Measurements from ENCODE around the gene PITPNM1. TPM values are rescaled to one million over a fixed set of nuclear protein-coding genes. Genes with fewer than 3 reads are reported as not detected.

PITPNM1 gene
- total RNA-seq, 1 donor from 2014 or later, result 11.5 TPM

- TF ChIP-seq, protein P1, sequence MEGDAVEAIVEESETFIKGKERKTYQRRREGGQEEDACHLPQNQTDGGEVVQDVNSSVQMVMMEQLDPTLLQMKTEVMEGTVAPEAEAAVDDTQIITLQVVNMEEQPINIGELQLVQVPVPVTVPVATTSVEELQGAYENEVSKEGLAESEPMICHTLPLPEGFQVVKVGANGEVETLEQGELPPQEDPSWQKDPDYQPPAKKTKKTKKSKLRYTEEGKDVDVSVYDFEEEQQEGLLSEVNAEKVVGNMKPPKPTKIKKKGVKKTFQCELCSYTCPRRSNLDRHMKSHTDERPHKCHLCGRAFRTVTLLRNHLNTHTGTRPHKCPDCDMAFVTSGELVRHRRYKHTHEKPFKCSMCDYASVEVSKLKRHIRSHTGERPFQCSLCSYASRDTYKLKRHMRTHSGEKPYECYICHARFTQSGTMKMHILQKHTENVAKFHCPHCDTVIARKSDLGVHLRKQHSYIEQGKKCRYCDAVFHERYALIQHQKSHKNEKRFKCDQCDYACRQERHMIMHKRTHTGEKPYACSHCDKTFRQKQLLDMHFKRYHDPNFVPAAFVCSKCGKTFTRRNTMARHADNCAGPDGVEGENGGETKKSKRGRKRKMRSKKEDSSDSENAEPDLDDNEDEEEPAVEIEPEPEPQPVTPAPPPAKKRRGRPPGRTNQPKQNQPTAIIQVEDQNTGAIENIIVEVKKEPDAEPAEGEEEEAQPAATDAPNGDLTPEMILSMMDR (IDR thresholded peaks at IDR 0.05; ENCODE audit: unreplicated experiment), result no peak
- Mint-ChIP-seq H3K27me3 (ENCODE audit: unreplicated experiment) (peaks cover 28% of the 10 kb centered on the region), H3K36me3 (ENCODE audit: low read depth, unreplicated experiment) (peaks cover 10% of the 10 kb centered on the region), H3K4me3 (ENCODE audit: unreplicated experiment) (peak overlapping the region; percentile 95), H3K27ac (ENCODE audit: unreplicated experiment) (peak overlapping the region; percentile 95), H3K4me1 (ENCODE audit: unreplicated experiment) (peaks cover 21% of the 10 kb centered on the region), H3K9me3 (ENCODE audit: unreplicated experiment) (no peaks in the 10 kb centered on the region)
- no peak for DNase-seq (ENCODE audit: low spot score)
Measured at GRCh38 chr11:67442504-67443404, 62.4 kb downstream of the PITPNM1 start.

Small RNA genes lying within 50 kb of the gene (microRNA-seq; reads per million reads assigned to microRNA genes)
- gene MIR6752 (ENCODE audit: unreplicated experiment), result 0.56 reads per million

Other genes with a start within 250 kb of the PITPNM1 start
- gene GRK2, start 238.9 kb downstream of the PITPNM1 start, total RNA-seq (ENCODE audit: unreplicated experiment), result 92.7 TPM
- 65.1 TPM for gene ANKRD13D, start 216.1 kb downstream of the PITPNM1 start, total RNA-seq (ENCODE audit: unreplicated experiment)
- 7.3 TPM for gene SSH3, start 201.8 kb downstream of the PITPNM1 start, total RNA-seq (ENCODE audit: unreplicated experiment)
- gene POLD4, start 151.8 kb downstream of the PITPNM1 start, total RNA-seq (ENCODE audit: unreplicated experiment), result 92.1 TPM
- gene CLCF1, start 131.8 kb downstream of the PITPNM1 start, total RNA-seq (ENCODE audit: unreplicated experiment), result 12.6 TPM
- gene RAD9A, start 113.4 kb downstream of the PITPNM1 start, total RNA-seq (ENCODE audit: unreplicated experiment), result 18.4 TPM
- gene PPP1CA, start 103.5 kb downstream of the PITPNM1 start, total RNA-seq (ENCODE audit: unreplicated experiment), result 249 TPM
- 13.2 TPM for gene TBC1D10C, start 101.3 kb downstream of the PITPNM1 start, total RNA-seq (ENCODE audit: unreplicated experiment)
- not detected for gene CARNS1, start 89.7 kb downstream of the PITPNM1 start, total RNA-seq (ENCODE audit: unreplicated experiment)
- 44.2 TPM for gene RPS6KB2, start 76.9 kb downstream of the PITPNM1 start, total RNA-seq (ENCODE audit: unreplicated experiment)
- 12.9 TPM for gene PTPRCAP, start 67.7 kb downstream of the PITPNM1 start, total RNA-seq (ENCODE audit: unreplicated experiment)
- gene CORO1B, start 61.9 kb downstream of the PITPNM1 start, total RNA-seq (ENCODE audit: unreplicated experiment), result 252 TPM
- not detected for gene GPR152, start 52.6 kb downstream of the PITPNM1 start, total RNA-seq (ENCODE audit: unreplicated experiment)
- gene CABP4, start 50.0 kb downstream of the PITPNM1 start, total RNA-seq (ENCODE audit: unreplicated experiment), result not detected
- 47.4 TPM for gene TMEM134, start 36.1 kb downstream of the PITPNM1 start, total RNA-seq (ENCODE audit: unreplicated experiment)
- gene AIP, start 22.3 kb downstream of the PITPNM1 start, total RNA-seq (ENCODE audit: unreplicated experiment), result 32.9 TPM
- gene CDK2AP2, start 2.8 kb upstream of the PITPNM1 start, total RNA-seq (ENCODE audit: unreplicated experiment), result 27.8 TPM
- not detected for gene CABP2, start 18.1 kb upstream of the PITPNM1 start, total RNA-seq (ENCODE audit: unreplicated experiment)
- gene GSTP1, start 78.4 kb upstream of the PITPNM1 start, total RNA-seq (ENCODE audit: unreplicated experiment), result 696 TPM
- 191 TPM for gene NDUFV1, start 101.6 kb upstream of the PITPNM1 start, total RNA-seq (ENCODE audit: unreplicated experiment)
- gene NUDT8, start 124.6 kb upstream of the PITPNM1 start, total RNA-seq (ENCODE audit: unreplicated experiment), result 6.8 TPM
- not detected for gene TBX10, start 134.4 kb upstream of the PITPNM1 start, total RNA-seq (ENCODE audit: unreplicated experiment)
- not detected for gene ACY3, start 145.4 kb upstream of the PITPNM1 start, total RNA-seq (ENCODE audit: unreplicated experiment)
- gene ALDH3B2, start 169.3 kb upstream of the PITPNM1 start, total RNA-seq (ENCODE audit: unreplicated experiment), result 0.72 TPM